ENCODE measurements around the gene COPZ2. TPM values are rescaled to one million over a fixed set of nuclear protein-coding genes. Genes with fewer than 3 reads are reported as not detected.

COPZ2 gene
- total RNA-seq, 4 donors from 2014 or later: 0.91 to 14.5 (median 5.7) TPM

DNA sequence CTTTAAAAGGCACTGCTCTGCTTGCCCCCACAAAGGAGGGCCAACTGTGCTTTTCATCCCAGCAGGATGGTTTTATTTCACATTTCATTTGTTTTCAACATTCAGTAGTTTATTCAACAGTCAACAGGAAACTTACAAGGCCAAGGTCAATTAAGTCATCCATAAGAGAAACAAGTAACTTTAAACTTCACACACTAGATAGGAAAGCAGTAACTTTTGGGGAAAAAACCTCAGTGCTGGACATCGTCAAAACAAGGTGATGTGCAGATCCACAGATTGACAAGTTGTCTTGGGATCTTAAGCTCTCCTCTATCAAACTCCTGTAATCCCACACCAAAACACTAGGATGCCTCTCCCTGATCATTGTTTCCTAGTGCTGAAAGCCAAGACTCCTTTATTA lies 29.1 kb upstream of the COPZ2 start:
- no peak for DNase-seq
- peak overlapping the region in 2 of 4 donors; percentile 76 to 77 for H3K27ac ChIP-seq
- intact Hi-C loops (cut with DNase I): no loop called here
- 76 to 94% methylated on average over 1 of the region's 1 CpG for WGBS, 2 donors
- H3K4me3 ChIP-seq: no peak overlapping the region
- TF ChIP-seq POLR2A (IDR thresholded peaks at IDR 0.05): no peak
- TF ChIP-seq, protein P1, sequence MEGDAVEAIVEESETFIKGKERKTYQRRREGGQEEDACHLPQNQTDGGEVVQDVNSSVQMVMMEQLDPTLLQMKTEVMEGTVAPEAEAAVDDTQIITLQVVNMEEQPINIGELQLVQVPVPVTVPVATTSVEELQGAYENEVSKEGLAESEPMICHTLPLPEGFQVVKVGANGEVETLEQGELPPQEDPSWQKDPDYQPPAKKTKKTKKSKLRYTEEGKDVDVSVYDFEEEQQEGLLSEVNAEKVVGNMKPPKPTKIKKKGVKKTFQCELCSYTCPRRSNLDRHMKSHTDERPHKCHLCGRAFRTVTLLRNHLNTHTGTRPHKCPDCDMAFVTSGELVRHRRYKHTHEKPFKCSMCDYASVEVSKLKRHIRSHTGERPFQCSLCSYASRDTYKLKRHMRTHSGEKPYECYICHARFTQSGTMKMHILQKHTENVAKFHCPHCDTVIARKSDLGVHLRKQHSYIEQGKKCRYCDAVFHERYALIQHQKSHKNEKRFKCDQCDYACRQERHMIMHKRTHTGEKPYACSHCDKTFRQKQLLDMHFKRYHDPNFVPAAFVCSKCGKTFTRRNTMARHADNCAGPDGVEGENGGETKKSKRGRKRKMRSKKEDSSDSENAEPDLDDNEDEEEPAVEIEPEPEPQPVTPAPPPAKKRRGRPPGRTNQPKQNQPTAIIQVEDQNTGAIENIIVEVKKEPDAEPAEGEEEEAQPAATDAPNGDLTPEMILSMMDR (IDR thresholded peaks at IDR 0.05): no peak
- H3K36me3 ChIP-seq: peaks cover 8 to 93% (median 22%) of the 10 kb centered on the region in 3 donors
- H3K9me3 ChIP-seq: no peaks in the 10 kb centered on the region
- H3K4me1 ChIP-seq: peaks cover 5 to 45% (median 16%) of the 10 kb centered on the region in 3 donors
- no peaks in the 10 kb centered on the region for H3K27me3 ChIP-seq

GRCh38 chr17:48066192-48066591 lies 28.6 kb upstream of the COPZ2 start:
- Histone ChIP-seq H3K9me3 (no peaks in the 10 kb centered on the region), H3K4me1 (peaks cover 5 to 45% (median 16%) of the 10 kb centered on the region in 3 donors), H3K4me3 (no peak overlapping the region), H3K27ac (peak overlapping the region; percentile 34 to 77 (median 74)), H3K27me3 (no peaks in the 10 kb centered on the region), H3K36me3 (peaks cover 11 to 93% (median 23%) of the 10 kb centered on the region in 3 donors)
- TF ChIP-seq, protein P1 (IDR thresholded peaks at IDR 0.05): no peak
- no peak for TF ChIP-seq POLR2A (IDR thresholded peaks at IDR 0.05)
- intact Hi-C loops (cut with DNase I): no loop called here
- DNase-seq: no peak
- whole genome bisulfite sequencing, 2 donors: 36 to 89% methylated on average over 1 of the region's 1 CpG

- intact Hi-C loops (cut with DNase I): no loop called here
- 89 to 91% methylated on average over 3 of the region's 3 CpGs for WGBS, 2 donors
- Histone ChIP-seq H3K27me3 (no peaks in the 10 kb centered on the region), H3K4me1 (peaks cover 5 to 55% (median 16%) of the 10 kb centered on the region in 3 donors), H3K4me3 (no peak overlapping the region), H3K9me3 (no peaks in the 10 kb centered on the region), H3K27ac (peak overlapping the region; percentile 34 to 78 (median 76)), H3K36me3 (peaks cover 12 to 93% (median 27%) of the 10 kb centered on the region in 3 donors)
- TF ChIP-seq, protein P1 (IDR thresholded peaks at IDR 0.05): no peak
- no peak for TF ChIP-seq POLR2A (IDR thresholded peaks at IDR 0.05)
- no peak for DNase-seq
These were observed 27.0 kb upstream of the COPZ2 start for GRCh38 chr17:48064638-48065037.

GRCh38 chr17:48062273-48062672 lies 24.7 kb upstream of the COPZ2 start:
- Histone ChIP-seq H3K4me3 (no peak overlapping the region), H3K36me3 (peaks cover 34 to 96% (median 51%) of the 10 kb centered on the region in 3 donors), H3K27ac (peak overlapping the region in 1 of 4 donors; percentile 25), H3K27me3 (no peaks in the 10 kb centered on the region), H3K4me1 (peaks cover 5 to 53% (median 14%) of the 10 kb centered on the region in 3 donors), H3K9me3 (no peaks in the 10 kb centered on the region)
- 90 to 96% methylated on average over 7 of the region's 7 CpGs for WGBS, 2 donors
- intact Hi-C loops (cut with DNase I): no loop called here
- no peak for DNase-seq
- TF ChIP-seq, protein P1 (IDR thresholded peaks at IDR 0.05): no peak
- no peak for TF ChIP-seq POLR2A (IDR thresholded peaks at IDR 0.05)

DNA sequence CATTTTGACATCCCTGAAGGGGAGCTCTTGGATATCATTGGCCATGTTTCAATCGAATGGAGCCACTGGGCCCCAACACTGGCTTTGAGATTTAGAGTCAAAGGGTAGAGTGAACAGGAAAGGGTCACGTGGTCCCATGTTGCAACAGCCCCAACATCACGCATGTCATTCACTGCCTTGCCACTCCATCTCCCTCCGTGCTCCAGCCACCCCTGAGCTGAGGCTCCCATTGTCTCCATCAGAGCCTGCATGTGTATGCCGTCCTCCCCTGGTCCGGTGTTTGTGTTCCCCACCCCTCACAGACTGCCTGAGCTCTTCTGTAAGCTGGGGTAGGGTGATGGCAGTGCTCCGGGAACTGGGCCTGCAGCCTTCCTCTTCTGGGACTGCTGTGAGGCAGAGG lies 22.7 kb upstream of the COPZ2 start:
- Histone ChIP-seq H3K9me3 (no peaks in the 10 kb centered on the region), H3K4me3 (no peak overlapping the region), H3K27me3 (no peaks in the 10 kb centered on the region), H3K36me3 (peaks cover 44 to 97% (median 63%) of the 10 kb centered on the region in 3 donors), H3K27ac (peak overlapping the region in 1 of 4 donors; percentile 28), H3K4me1 (peaks cover 8 to 52% (median 8%) of the 10 kb centered on the region in 3 donors)
- no peak for TF ChIP-seq POLR2A (IDR thresholded peaks at IDR 0.05)
- TF ChIP-seq, protein P1 (IDR thresholded peaks at IDR 0.05): no peak
- intact Hi-C loops (cut with DNase I): no loop called here
- 77 to 80% methylated on average over 4 to 6 of the region's 7 CpGs for WGBS, 2 donors
- no peak for DNase-seq
